Ammon's horn (tissue), 1 donor: Measurements from ENCODE around the gene GLS.

Experiments
- DNase-seq: peaks from one replicate; pipeline ENCODE4 v3.0.0-alpha.2; 2016; ENCODE audit warnings: low spot score

The GLS gene

GRCh38 chr2:190972213-190972612 lies 91.6 kb downstream of the GLS start:
- no peak for DNase-seq

GRCh38 chr2:190972846-190973245 lies 92.2 kb downstream of the GLS start:
- no peak for DNase-seq

- no peak for DNase-seq
Observed at GRCh38 chr2:190973262-190973661, 92.6 kb downstream of the GLS start.

GRCh38 chr2:190973726-190974628 lies 93.4 kb downstream of the GLS start:
- DNase-seq, result no peak

- no peak for DNase-seq
Observed at GRCh38 chr2:190974629-190975361, 94.2 kb downstream of the GLS start.

- DNase-seq, result no peak
Observed at GRCh38 chr2:190976521-190976920, 95.9 kb downstream of the GLS start.

GRCh38 chr2:190977505-190977904 lies 96.9 kb downstream of the GLS start:
- DNase-seq, result no peak

GRCh38 chr2:190978389-190979053 lies 97.9 kb downstream of the GLS start:
- DNase-seq, result no peak

GRCh38 chr2:190979906-190980629 lies 99.4 kb downstream of the GLS start:
- DNase-seq, result no peak

GRCh38 chr2:190980630-190981209 lies 100.1 kb downstream of the GLS start:
- DNase-seq, result no peak

GRCh38 chr2:190981333-190981732 lies 100.7 kb downstream of the GLS start:
- DNase-seq, result no peak

- DNase-seq, result no peak
Observed at GRCh38 chr2:190981733-190982132, 101.1 kb downstream of the GLS start.

GRCh38 chr2:190982262-190983034 lies 101.8 kb downstream of the GLS start:
- DNase-seq, result no peak

GRCh38 chr2:190984595-190984994 lies 104.0 kb downstream of the GLS start:
- DNase-seq, result no peak

GRCh38 chr2:190986221-190986953 lies 105.8 kb downstream of the GLS start:
- no peak for DNase-seq

- no peak for DNase-seq
Observed at GRCh38 chr2:190987116-190987515, 106.5 kb downstream of the GLS start.

GRCh38 chr2:190987938-190988337 lies 107.3 kb downstream of the GLS start:
- no peak for DNase-seq

GRCh38 chr2:190988910-190989309 lies 108.3 kb downstream of the GLS start:
- DNase-seq, result no peak

GRCh38 chr2:190990132-190990531 lies 109.5 kb downstream of the GLS start:
- DNase-seq, result no peak

- DNase-seq, result no peak
Observed at GRCh38 chr2:190993292-190993643, 112.6 kb downstream of the GLS start.
